Cerebellar cortex (tissue), 1 donor: ENCODE results near the gene GAST.

Experiments used
- DNase-seq: peaks from one replicate; pipeline ENCODE4 v3.0.0-alpha.2; 2015; ENCODE audit warnings: low spot score

Gene GAST

DNA sequence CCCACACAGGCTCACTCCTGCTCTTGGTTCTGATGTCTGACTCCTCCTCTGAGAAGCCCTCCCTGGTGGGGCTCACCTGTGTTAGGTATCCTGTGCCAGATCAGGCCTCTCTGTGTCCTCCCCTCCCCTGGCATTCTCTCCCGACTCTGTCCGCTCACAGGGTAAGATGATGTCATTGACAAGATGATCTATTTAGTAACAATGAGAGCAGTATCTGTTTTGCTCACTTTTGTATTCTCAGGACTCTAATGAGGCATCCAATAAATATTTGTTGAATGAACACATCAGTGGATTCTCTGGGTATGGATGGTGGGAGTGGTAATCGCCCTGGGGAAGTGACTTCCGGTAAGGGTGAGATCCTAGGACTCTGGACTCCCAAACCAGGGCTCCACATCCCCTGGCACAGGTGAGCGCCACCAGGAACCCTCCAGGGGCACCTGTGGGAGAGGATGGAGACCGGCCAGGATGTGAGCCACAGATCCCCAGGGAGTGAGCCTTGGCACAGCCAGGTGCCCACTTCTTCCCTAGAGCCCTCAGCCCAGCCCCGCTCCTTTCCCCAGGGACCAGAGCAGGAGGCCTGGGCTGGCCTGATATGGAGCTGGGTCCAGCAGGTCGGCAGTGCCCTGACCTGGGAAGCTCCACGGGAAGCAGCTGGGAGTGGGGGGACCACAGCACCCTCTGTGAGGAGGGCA is 27.7 kb downstream of the GAST start:
- no peak for DNase-seq

DNA sequence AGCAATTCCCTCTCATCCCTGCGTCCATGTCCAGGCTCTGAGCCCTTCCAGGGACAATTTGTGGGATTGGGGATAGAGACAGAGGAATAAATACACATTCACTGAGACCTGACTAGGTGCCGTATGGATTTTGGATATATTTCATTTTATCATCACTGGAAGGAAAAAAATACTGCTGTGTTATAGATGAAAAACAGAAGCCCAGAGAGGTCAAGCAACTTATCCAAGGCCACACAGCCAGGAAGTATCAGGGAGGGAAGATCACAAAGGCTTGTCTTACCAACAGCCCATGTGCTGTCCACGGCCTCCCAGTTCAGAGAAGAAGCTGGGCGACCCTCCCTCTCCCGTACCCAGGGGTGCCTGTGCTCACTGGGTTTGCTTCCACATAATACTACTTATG is 28.4 kb downstream of the GAST start:
- no peak for DNase-seq

DNA sequence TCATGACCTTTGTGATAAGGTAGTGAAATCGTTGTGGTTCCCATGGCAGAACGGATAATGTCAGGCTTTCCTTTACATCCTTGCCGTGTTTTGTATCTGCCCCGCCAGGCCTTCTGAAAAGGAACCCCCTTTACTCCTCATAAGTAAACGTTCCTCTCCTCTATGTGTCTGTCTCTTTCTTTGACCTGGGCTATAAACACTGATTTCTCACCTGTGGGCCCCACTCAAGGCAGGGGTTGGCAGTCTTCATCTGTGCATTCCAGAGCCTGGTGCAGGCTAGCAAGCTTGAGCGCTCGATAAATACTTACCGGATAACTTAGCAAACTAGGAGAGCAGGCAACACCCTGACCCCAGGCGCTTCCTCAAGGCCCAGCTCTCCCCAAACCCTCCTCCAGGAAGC is 29.6 kb downstream of the GAST start:
- no peak for DNase-seq

DNA sequence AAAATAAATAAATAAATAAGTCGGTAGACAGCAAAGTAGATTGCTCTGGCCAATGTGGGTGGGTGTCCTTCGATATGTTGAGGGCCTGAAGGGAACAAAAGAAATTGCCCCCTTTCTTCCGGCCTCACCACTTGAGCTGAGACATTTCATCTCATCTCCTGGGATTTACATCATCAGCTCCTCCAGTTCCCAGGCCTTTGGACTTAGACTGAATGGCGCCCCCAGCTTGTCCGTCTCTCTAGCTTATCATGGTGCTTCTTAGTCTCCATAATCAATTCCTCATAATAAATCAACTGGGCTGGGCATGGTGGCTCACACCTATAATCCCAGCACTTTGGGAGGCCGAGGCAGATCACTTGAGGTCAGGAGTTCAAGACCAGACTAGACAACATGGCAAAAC is 36.1 kb downstream of the GAST start:
- DNase-seq, result no peak

DNA sequence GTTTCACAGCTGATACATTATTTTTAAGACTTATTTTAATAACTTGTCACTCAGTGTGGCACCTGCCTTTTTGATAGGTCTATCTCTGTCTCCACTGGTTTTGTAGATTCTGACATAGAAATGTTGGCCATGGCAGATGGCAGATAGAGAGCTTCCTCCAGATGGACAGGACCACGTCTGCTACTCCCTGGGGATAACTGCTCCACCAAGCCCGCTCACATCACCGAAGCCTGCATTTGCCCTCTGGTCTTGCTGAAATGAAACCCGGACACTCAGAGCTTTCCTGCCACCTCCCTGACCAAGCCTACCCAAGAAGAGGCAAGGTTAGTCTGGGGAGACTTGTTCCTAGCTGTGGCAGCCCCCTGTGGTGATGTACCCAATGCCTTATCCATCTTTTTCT is 38.7 kb downstream of the GAST start:
- DNase-seq, result peak; percentile 58

DNA sequence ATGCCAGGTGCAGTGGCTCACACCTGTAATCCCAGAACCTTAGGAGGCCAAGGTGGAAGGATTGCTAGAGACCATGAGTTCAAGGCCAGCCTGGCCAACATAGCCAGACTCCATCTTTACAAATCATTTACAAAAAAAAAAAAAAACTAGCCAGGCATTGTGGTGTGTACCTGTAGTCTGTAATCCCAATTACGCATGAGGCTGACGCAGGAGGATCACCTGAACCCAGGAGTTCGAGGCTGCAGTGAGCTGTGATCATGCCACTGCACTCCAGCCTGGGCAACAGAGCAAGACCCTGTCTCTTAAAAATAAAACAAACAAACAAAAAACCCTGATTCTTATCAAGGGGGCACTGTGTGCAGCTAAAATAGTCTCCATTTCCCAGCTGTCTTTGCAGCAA is 39.2 kb downstream of the GAST start:
- no peak for DNase-seq

DNA sequence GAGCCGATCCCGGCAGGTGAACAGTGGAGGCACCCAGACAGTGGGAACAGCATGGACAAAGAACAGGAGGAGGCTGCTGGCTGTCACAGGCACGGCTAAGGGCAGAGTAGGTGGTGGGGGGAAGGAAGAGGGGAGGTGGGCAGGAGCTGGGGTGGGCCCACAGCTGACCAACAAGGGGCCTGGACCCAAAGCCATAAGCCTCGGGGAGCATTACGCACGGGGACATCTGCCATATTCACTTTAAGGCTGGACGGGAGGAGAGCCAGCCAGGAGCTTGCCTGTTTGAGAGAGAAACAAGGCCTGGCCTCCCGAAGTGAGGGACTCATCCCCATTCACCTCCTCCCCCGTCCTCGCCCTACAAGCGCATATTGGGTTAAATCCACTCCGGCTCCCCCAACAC is 41.9 kb downstream of the GAST start:
- no peak for DNase-seq

DNA sequence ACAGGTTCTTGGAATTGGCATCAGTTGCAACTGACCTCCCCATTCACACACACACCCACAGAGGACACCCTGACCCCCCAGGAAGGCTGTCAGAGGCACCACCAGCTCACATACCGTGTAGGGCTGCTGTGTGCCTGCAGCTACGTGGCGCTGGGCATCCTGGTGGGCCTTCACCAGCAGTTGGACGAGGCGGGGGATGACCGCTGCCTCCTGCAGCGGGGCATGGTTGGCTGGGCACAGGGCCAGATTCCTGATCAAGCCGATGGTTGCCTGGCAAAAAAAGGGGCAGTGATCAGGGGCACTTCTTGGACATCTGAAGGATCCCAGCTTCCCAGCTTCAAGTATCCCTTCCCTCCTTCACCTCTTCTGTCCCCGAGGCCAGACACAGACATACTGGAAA is 46.5 kb downstream of the GAST start:
- DNase-seq, result no peak

DNA sequence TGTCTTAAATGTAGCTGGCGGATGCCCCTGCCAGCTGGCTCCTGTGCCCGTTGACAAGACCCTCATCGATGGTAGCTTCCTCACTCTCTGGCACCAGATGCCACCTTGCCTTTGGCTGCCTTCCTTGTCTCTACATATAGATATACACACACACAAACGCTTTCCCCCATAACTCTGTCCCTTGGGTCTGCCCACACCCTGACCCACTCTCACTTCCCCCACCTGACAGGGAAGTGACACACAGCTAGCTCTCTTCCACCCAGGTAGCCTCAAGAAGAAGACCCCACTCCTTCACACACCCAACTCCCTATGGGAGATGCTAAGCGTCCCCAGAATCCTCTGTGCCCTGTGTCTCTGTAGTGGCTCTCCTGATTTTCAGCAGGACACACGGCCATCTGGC is 48.7 kb downstream of the GAST start:
- no peak for DNase-seq

DNA sequence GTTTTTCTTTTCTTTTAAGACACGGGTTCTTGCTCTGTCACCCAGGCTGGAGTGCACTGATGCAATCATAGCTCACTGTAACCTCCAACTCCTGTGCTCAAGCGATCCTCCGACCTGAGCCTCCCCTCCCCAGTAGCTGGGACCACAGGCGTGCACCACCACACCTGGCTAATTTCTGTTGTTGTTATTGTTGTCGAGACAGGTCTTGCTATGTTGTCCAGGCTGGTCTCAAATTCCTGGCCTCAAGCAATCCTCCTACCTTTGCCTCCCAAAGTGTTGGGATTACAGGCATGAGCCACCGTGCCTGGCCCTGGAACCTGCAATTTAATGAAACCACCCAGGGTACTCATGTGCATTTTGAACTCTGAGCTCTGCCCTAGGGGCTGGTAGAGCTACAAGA is 50.3 kb downstream of the GAST start:
- DNase-seq, result no peak

DNA sequence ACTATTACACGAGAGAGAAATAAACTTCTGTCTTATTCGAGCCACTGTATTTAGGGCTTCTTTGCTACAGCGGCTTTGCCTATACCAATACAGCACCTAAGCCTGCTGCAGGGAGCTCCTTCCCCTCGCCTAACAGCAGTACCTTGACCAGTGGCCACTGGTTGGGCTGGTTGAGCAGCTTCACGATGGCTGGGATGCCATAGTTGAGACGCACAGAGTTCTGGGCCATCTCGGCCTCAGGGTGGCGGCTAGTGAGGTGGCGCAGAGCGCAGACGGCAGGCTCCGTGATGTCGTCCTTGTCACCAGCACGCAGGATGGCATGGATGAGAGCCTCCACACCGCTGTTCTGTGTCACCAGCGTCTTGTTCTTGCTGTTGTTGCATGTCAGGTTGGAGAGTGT is 50.7 kb downstream of the GAST start:
- DNase-seq, result no peak

DNA sequence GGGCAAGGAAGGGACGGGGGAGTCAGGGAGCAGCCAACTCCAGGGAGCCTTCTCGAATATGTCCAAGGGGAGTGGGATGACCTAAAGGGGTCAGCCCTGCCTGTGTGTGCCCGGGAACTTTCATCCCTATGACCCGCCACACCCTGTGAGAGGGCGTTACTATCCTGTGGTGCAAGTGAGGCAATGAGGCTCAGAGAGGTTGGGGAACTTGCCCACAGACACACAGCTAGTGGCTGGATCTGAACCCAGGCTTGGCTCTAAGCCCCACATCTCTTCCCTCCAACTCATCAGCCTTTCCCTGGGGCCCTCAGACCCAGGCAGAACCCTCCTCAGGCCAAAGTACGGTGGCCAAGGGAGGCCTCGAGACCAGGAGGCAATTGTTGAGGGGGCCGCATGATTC is 51.2 kb downstream of the GAST start:
- DNase-seq, result no peak
